GM13977 (cell line): ENCODE results near the gene OR4Q2.
"Not testable (repeated sequence)": the region's sequence is repeated elsewhere in the genome, so short reads cannot be mapped to it uniquely, and the experiment has no call there.

ENCODE experiments used
- DNase-seq: peaks from one replicate; pipeline ENCODE4 v3.0.0; 2012; ENCODE audit warnings: low spot score
- in situ Hi-C: fragments of 300-500 bp; cut with MboI; formaldehyde crosslinking; loops from one replicate; pipeline ENCODE4 v1.12.0; 2022; ENCODE audit warnings: low sequenced_read_pairs, low pct_unique_long_range_greater_than_20kb, mixed read lengths, inconsistent platforms; ENCODE audit not compliant: unreplicated experiment
- TF ChIP-seq, protein P1 (sequence below): IDR thresholded peaks from 2 replicates; pipeline ENCODE4 v1.5.1; 2012; ENCODE audit warnings: mild to moderate bottlenecking, control low read depth; ENCODE audit not compliant: insufficient read depth; ENCODE audit errors: extremely low read depth, missing control alignments

Gene OR4Q2

DNA sequence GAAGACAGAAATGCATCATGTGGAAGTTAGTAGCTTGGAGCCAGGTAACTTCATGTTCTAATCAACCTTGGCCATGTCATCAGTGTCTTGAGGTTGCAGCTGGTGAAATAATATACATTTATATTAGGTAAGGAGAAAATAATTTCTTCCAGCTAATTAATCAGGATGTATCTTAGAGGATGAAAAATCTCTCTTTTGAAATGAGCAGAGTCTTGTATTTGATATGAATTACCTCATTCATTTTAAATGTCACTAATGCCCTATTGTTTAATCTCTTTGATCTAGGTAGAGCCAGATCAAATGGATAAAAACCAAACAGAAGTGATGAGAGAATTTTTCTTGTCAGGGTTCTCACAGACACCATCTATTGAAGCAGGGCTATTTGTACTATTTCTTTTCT lies at the start of gene OR4Q2:
TSS of gene OR4Q2 (plus strand) at position 301 of the 400 bp plus-strand sequence.
- in situ Hi-C loops: no loop called here
- DNase-seq: no peak
- TF ChIP-seq, protein P1, sequence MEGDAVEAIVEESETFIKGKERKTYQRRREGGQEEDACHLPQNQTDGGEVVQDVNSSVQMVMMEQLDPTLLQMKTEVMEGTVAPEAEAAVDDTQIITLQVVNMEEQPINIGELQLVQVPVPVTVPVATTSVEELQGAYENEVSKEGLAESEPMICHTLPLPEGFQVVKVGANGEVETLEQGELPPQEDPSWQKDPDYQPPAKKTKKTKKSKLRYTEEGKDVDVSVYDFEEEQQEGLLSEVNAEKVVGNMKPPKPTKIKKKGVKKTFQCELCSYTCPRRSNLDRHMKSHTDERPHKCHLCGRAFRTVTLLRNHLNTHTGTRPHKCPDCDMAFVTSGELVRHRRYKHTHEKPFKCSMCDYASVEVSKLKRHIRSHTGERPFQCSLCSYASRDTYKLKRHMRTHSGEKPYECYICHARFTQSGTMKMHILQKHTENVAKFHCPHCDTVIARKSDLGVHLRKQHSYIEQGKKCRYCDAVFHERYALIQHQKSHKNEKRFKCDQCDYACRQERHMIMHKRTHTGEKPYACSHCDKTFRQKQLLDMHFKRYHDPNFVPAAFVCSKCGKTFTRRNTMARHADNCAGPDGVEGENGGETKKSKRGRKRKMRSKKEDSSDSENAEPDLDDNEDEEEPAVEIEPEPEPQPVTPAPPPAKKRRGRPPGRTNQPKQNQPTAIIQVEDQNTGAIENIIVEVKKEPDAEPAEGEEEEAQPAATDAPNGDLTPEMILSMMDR: no peak

DNA sequence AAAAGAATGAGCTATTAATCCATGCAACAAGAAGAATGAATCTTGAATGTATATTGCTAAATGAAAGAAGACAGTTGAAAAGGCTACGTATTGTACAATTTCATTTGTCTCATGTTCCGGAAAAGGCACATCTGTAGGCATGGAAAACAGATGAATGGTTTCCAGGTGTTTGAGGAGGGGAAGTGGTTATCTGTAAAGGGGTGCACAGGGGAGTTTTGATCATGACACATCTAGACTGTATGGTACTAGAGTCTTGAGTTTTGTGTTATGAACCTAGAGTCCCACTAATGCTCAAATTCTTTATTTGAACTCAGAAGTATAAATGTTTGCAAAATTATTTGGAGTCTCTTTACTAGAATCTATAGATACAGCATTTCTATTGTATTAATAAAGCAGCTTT lies 32.2 kb upstream of the OR4Q2 start:
- DNase-seq, in situ Hi-C loops: not testable (repeated sequence)

DNA sequence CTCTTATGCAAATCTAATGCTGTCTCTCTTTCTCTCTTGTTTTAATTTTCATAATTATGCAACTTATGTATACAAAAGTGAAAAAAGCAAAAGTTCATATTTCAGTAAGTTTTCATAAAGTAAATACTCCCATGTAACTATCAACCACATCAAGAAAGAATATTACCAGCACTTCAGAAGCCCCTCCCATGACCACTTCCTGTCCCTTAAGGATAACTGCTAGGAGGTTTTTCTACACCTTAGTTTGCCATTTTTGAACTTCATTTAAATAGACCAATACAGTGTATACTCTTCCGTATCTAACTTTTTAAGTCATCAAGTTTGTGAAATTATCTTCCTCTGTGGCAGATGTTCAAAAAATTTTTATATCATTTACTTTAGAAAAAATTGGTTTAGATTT lies 27.1 kb upstream of the OR4Q2 start:
- DNase-seq: no peak
- in situ Hi-C loops: no loop called here
- TF ChIP-seq, protein P1: no peak

DNA sequence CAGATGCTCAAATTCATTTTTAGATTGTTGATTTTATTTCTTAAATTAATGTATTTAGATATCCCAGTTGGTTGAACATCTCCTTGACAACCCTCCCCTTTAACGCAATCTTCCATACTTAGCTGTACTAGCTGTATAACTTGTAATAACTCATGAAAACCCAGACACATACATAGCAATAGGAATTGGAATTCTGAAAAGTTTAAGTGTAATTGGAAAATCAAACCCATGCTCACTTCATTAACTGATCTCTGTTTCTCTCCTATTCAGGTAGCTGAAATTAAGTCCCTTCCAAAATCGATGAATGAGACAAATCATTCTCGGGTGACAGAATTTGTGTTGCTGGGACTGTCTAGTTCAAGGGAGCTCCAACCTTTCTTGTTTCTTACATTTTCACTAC lies 26.7 kb upstream of the OR4Q2 start, which contains the start of gene OR4K15:
TSS of gene OR4K15 (plus strand) at position 301 of the 400 bp plus-strand sequence. CDS start at position 301, 0 bp downstream.
- TF ChIP-seq, protein P1: no peak
- no peak for DNase-seq
- in situ Hi-C loops: no loop called here

DNA sequence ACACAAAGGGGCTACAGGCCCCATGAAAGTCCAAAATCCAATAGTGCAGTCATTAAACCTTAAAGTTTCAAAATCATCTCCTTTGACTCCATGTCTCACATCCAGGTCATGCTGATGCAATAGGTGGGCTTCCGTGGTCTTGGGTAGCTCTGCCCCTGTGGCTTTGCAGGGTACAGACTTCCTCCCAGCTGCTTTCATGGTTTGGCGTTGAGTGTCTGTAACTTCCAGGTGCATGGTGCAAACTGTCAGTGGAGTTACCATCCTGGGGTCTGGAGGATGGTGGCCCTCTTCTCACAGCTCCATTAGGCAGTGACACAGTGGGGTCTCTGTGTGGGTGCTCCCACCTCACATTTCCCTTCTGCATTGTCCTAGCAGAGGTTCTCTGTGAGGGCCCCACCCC lies 8.5 kb upstream of the OR4Q2 start:
- in situ Hi-C loops: no loop called here
- TF ChIP-seq, protein P1: no peak

DNA sequence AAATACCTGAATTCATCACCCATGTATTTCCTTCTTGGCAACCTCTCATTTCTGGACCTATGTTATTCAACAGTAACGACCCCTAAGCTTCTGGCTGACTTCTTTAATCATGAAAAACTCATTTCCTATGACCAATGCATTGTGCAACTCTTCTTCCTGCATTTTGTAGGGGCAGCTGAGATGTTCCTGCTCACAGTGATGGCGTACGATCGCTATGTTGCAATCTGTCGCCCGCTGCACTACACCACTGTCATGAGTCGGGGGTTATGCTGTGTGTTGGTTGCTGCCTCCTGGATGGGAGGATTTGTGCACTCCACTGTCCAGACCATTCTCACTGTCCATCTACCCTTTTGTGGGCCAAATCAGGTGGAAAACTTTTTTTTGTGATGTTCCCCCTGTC lies 356 bp downstream of the OR4Q2 start:
- in situ Hi-C loops: no loop called here
- TF ChIP-seq, protein P1: no peak
- no peak for DNase-seq

More for the DNA sequence above, 8.5 kb upstream of the OR4Q2 start:
- DNase-seq: no peak

DNA sequence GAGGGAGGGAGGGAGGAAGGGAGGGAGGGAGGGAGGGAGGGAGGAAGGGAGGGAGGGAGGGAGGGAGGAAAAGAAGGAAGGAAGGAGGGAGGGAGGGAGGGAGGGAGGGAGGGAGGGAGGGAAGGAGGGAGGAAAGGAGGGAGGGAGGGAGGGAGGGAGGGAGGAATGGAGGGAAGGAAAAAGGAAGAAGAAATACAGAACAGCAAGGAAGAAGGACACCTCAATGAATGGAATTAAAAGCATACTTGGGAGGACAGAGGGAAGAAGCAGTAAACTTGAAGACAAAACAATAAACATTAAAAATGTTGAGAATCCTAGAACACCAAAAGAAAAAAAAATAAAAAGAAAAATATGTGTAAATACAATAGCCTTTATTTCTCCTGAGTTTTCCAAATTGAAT lies 6.2 kb downstream of the OR4Q2 start:
- in situ Hi-C loops: no loop called here
- TF ChIP-seq, protein P1: no peak
- no peak for DNase-seq
